BJ (cell line): ENCODE data around the gene PADI6. TPM values are rescaled to one million over a fixed set of nuclear protein-coding genes. Genes with fewer than 3 reads are reported as not detected.

Experiments
- CTCF ChIA-PET: fragments of 350-600 bp; formaldehyde crosslinking; extraction: SDS; loops from one replicate; lab custom pipeline; 2021; ENCODE audit warnings: antibody characterized with exemption, inconsistent platforms; lab: Yijun Ruan, JAX
- POLR2A ChIA-PET: fragments of 300-600 bp; sonication (Branson Sonifier 250); formaldehyde crosslinking; extraction: SDS; loops from one replicate; lab custom pipeline; 2021; ENCODE audit warnings: antibody characterized with exemption; lab: Charles Lee
- DNase-seq: peaks from one replicate; pipeline ENCODE4 v3.0.0-alpha.2; 2011; ENCODE audit warnings: low read depth
- H3K27me3 ChIP-seq: 2 replicates; pipeline ENCODE4 v1.6.0; 2011; ENCODE audit warnings: low read length; ENCODE audit not compliant: control insufficient read depth, insufficient read depth
- H3K36me3 ChIP-seq: 2 replicates; pipeline ENCODE4 v1.5.1; 2011; ENCODE audit warnings: low read length; ENCODE audit not compliant: control insufficient read depth, insufficient read depth
- H3K4me3 ChIP-seq: 2 replicates; pipeline ENCODE4 v1.5.1; 2011; ENCODE audit warnings: low read depth, mild to moderate bottlenecking, control low read depth, low read length
- CTCF ChIP-seq: IDR thresholded peaks from 2 replicates; pipeline ENCODE4 v1.5.1; 2011; ENCODE audit warnings: low read depth, mild to moderate bottlenecking, control low read depth, inconsistent platforms, low read length, moderate library complexity; ENCODE audit not compliant: insufficient read depth
- polyA plus RNA-seq: library from polyadenylated mRNA; depleted of rRNA; stranded (reverse); fragments of >200 nt; gene quantifications from 2 replicates; pipeline ENCODE4 v1.2.3, GENCODE V29; 2011

The PADI6 gene
- polyA plus RNA-seq, 1 experiment = not detected

GRCh38 chr1:17370618-17371017 is 1.4 kb upstream of the PADI6 start:
- Histone ChIP-seq H3K36me3 (no peaks in the 10 kb centered on the region), H3K27me3 (peaks cover 7% of the 10 kb centered on the region), H3K4me3 (no peak overlapping the region)
- no peak for DNase-seq
- POLR2A ChIA-PET = interaction anchor here (0.6 kb wide), 1 partner anchor 30 kb away, joined by 5 read pairs; no protein-coding TSS in a partner anchor
- CTCF ChIA-PET = interaction anchor here (1.0 to 1.1 kb wide), 2 partner anchors 15 to 33 kb away, joined by 3 to 4 read pairs; no protein-coding TSS in a partner anchor
- TF ChIP-seq CTCF = peak; percentile 20; the same call in 1 of the 2 replicates

DNA sequence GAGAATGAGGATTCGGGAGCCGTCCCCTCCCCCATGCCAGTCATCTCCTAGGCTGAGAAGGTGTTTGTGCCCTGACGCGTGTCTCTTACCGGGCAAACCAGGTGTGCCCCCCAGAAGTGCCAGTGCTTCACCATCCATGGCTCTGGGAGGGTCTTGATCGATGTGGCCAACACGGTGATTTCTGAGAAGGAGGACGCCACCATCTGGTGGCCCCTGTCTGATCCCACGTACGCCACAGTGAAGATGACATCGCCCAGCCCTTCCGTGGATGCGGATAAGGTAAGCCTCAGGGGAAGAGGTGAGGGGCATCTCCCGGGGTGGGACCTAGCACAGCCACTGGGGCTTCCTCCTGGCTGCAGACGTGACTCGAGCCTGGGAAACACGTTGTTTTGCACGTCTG is 959 bp downstream of the PADI6 start:
- CTCF ChIA-PET = no interaction called here
- DNase-seq = no peak
- POLR2A ChIA-PET = no interaction called here
- no peak for TF ChIP-seq CTCF
- H3K36me3 ChIP-seq = no peaks in the 10 kb centered on the region
- no peak overlapping the region for H3K4me3 ChIP-seq
- peaks cover 3% of the 10 kb centered on the region for H3K27me3 ChIP-seq

- Histone ChIP-seq H3K27me3 (peaks cover 10% of the 10 kb centered on the region), H3K36me3 (no peaks in the 10 kb centered on the region), H3K4me3 (no peak overlapping the region)
- CTCF ChIA-PET = no interaction called here
- DNase-seq = no peak
- TF ChIP-seq CTCF = no peak
- POLR2A ChIA-PET = no interaction called here
These were observed 3.7 kb downstream of the PADI6 start for GRCh38 chr1:17375651-17376050.

DNA sequence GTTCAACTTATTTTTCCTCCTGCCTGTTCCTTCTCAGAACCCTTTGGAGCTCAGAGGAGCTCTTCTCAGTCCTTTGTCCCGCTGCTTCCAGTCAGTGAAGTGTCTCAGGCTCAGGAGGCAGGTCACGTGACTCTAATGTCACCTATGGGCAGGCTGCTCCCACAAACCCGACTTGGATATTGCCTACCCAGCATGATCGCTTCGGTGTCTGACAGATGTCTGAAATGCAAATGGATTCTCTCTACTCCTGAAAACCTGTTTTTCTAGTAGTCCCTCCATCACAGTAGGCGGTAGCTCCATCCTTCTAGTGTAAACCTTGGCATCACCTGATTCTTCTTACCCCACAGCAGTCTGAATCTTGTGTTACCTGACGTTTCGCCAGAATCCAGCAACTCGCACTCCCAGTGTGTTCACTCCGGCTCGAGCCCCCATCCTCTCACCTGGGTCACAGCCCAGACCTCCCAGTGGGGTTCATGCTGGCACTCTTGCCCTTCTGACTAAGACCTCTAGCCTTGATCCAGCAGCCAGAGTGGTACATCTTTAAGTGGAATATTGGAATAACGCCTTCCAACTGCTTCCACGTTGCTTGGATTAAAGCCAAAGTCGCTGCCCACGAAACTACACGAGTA is 5.4 kb downstream of the PADI6 start:
- Histone ChIP-seq H3K36me3 (no peaks in the 10 kb centered on the region), H3K4me3 (no peak overlapping the region), H3K27me3 (peaks cover 20% of the 10 kb centered on the region)
- no peak for DNase-seq
- ChIA-PET CTCF (no interaction called here), POLR2A (no interaction called here)
- no peak for TF ChIP-seq CTCF

DNA sequence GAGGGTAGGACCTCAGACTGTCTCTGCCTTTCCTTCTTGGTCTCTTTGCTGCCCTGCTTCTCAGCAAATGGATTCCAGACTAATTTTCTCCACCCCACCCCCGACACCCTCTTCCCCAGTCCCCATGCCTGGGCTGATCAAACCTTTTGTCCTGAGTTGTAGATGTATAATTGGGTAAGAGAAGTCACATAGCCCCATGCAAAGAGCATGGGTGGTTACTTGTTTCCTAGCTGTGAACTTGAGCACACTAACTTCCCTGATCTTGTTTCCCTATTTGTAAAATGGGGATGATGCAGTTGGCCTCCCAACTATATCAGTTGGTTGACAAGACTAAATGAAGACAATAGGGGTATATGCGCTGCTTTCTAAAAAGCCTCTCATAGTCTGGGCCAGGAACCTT is 9.2 kb downstream of the PADI6 start:
- H3K27me3 ChIP-seq = peaks cover 27% of the 10 kb centered on the region
- CTCF ChIA-PET = no interaction called here
- no peak for DNase-seq
- H3K36me3 ChIP-seq = no peaks in the 10 kb centered on the region
- POLR2A ChIA-PET = no interaction called here
- TF ChIP-seq CTCF = no peak
- H3K4me3 ChIP-seq = no peak overlapping the region
